ENCODE measurements around the gene DNER.

The DNER gene

GRCh38 chr2:229650901-229651300 is 63.5 kb downstream of the DNER start:
- Histone ChIP-seq H3K4me3 (replicated peaks; ENCODE audit: insufficient read depth, low read length) (no peak overlapping the region), H3K27me3 (ENCODE audit: insufficient read depth, poor library complexity, severe bottlenecking) (no peaks in the 10 kb centered on the region), H3K27ac (replicated peaks) (no peak overlapping the region)
- DNase-seq (ENCODE audit: low read depth in 1 of 2, low spot score in 1 of 2), result no peak
- TF ChIP-seq SPI1 (IDR thresholded peaks at IDR 0.05; ENCODE audit: borderline replicate concordance, low read depth) (no peak), POLR2AphosphoS5 (IDR thresholded peaks at IDR 0.05; ENCODE audit: low read depth) (no peak), GABPA (IDR thresholded peaks at IDR 0.05; ENCODE audit: low read depth) (no peak), CTCF (IDR thresholded peaks at IDR 0.05; ENCODE audit: insufficient read depth, low read length) (no peak), REST (IDR thresholded peaks at IDR 0.05; ENCODE audit: insufficient replicate concordance, low read depth) (no peak)

- Histone ChIP-seq H3K27me3 (ENCODE audit: insufficient read depth, poor library complexity, severe bottlenecking) (no peaks in the 10 kb centered on the region), H3K4me3 (replicated peaks; ENCODE audit: insufficient read depth, low read length) (no peak overlapping the region), H3K27ac (replicated peaks) (no peak overlapping the region)
- DNase-seq (ENCODE audit: low read depth in 1 of 2, low spot score in 1 of 2), result no peak
- no peak for TF ChIP-seq GABPA (IDR thresholded peaks at IDR 0.05; ENCODE audit: low read depth)
- no peak for TF ChIP-seq REST (IDR thresholded peaks at IDR 0.05; ENCODE audit: insufficient replicate concordance, low read depth)
- no peak for TF ChIP-seq SPI1 (IDR thresholded peaks at IDR 0.05; ENCODE audit: borderline replicate concordance, low read depth)
- TF ChIP-seq CTCF (IDR thresholded peaks at IDR 0.05; ENCODE audit: insufficient read depth, low read length), result no peak
- TF ChIP-seq POLR2AphosphoS5 (IDR thresholded peaks at IDR 0.05; ENCODE audit: low read depth), result no peak
Observed at GRCh38 chr2:229650059-229650458, 64.3 kb downstream of the DNER start.

- H3K4me3 ChIP-seq (replicated peaks; ENCODE audit: insufficient read depth, low read length), result no peak overlapping the region
- no peak for DNase-seq (ENCODE audit: low read depth in 1 of 2, low spot score in 1 of 2)
- no peaks in the 10 kb centered on the region for H3K27me3 ChIP-seq (ENCODE audit: insufficient read depth, poor library complexity, severe bottlenecking)
- H3K27ac ChIP-seq (replicated peaks), result no peak overlapping the region
- TF ChIP-seq GABPA (IDR thresholded peaks at IDR 0.05; ENCODE audit: low read depth), result no peak
- no peak for TF ChIP-seq POLR2AphosphoS5 (IDR thresholded peaks at IDR 0.05; ENCODE audit: low read depth)
- no peak for TF ChIP-seq REST (IDR thresholded peaks at IDR 0.05; ENCODE audit: insufficient replicate concordance, low read depth)
- no peak for TF ChIP-seq SPI1 (IDR thresholded peaks at IDR 0.05; ENCODE audit: borderline replicate concordance, low read depth)
- no peak for TF ChIP-seq CTCF (IDR thresholded peaks at IDR 0.05; ENCODE audit: insufficient read depth, low read length)
Observed at GRCh38 chr2:229646186-229646723, 68.1 kb downstream of the DNER start.
